SK-N-SH treated with all-trans-retinoic acid at 6 μM for 48 hours (cell line): ENCODE results near the gene CAMK2B.

Experiments used
- ATAC-seq: fragments of 200-7000 bp; cut with Tn5 transposase; 3 replicates; pipeline ENCODE4 v1.9.1; 2020; ENCODE audit warnings: mild to moderate bottlenecking, moderate library complexity
- ARNTL ChIP-seq: fragments of 450-650 bp; formaldehyde crosslinking; IDR thresholded peaks from 2 replicates; pipeline ENCODE4 v1.5.0; 2020; ENCODE audit warnings: low read depth, mild to moderate bottlenecking, moderate library complexity, borderline replicate concordance
- BACH2 ChIP-seq: fragments of 250-450 bp; sonication (Bioruptor Pico); IDR thresholded peaks from 2 replicates; pipeline ENCODE4 v1.9.0; 2021; ENCODE audit warnings: mild to moderate bottlenecking, borderline replicate concordance
- CREB5 ChIP-seq: fragments of 250-450 bp; sonication (Bioruptor Pico); IDR thresholded peaks from 2 replicates; pipeline ENCODE4 v1.5.1; 2020; ENCODE audit warnings: low read depth, mild to moderate bottlenecking, moderate library complexity
- CSDC2 ChIP-seq: fragments of 250-450 bp; sonication (Bioruptor Pico); IDR thresholded peaks from 2 replicates; pipeline ENCODE4 v1.5.0; 2020; ENCODE audit warnings: mild to moderate bottlenecking, moderate library complexity
- CSRNP3 ChIP-seq: fragments of 250-450 bp; sonication (Bioruptor Pico); IDR thresholded peaks from 2 replicates; pipeline ENCODE4 v1.5.1; 2021; ENCODE audit warnings: mild to moderate bottlenecking, moderate library complexity
- ESRRG ChIP-seq: fragments of 250-450 bp; sonication (Bioruptor Pico); IDR thresholded peaks from 2 replicates; pipeline ENCODE4 v1.6.1; 2021; ENCODE audit warnings: mild to moderate bottlenecking
- ISL1 ChIP-seq: fragments of 250-450 bp; sonication (Bioruptor Pico); IDR thresholded peaks from 2 replicates; pipeline ENCODE4 v2.1.2; 2022; ENCODE audit warnings: mild to moderate bottlenecking, moderate library complexity
- OSR1 ChIP-seq: fragments of 250-450 bp; sonication (Bioruptor Pico); IDR thresholded peaks from 2 replicates; pipeline ENCODE4 v1.8.0; 2022; ENCODE audit warnings: moderate library complexity, mild to moderate bottlenecking, inconsistent platforms
- PATZ1 ChIP-seq: fragments of 250-450 bp; sonication (Bioruptor Pico); IDR thresholded peaks from 2 replicates; pipeline ENCODE4 v1.8.0; 2020; ENCODE audit warnings: mild to moderate bottlenecking, moderate library complexity, borderline replicate concordance
- POU6F1 ChIP-seq: fragments of 250-450 bp; sonication (Bioruptor Pico); IDR thresholded peaks from 2 replicates; pipeline ENCODE4 v1.8.0; 2021; ENCODE audit warnings: low read depth, mild to moderate bottlenecking, moderate library complexity, borderline replicate concordance
- PPARA ChIP-seq: fragments of 250-450 bp; sonication (Bioruptor Pico); IDR thresholded peaks from 2 replicates; pipeline ENCODE4 v1.5.0; 2020; ENCODE audit warnings: mild to moderate bottlenecking, borderline replicate concordance
- SNAI2 ChIP-seq: fragments of 250-450 bp; sonication (Bioruptor Pico); IDR thresholded peaks from 2 replicates; pipeline ENCODE4 v1.5.0; 2020; ENCODE audit warnings: mild to moderate bottlenecking, moderate library complexity
- TCF4 ChIP-seq: fragments of 250-450 bp; sonication (Bioruptor Pico); IDR thresholded peaks from 2 replicates; pipeline ENCODE4 v1.8.0; 2021; ENCODE audit warnings: mild to moderate bottlenecking, moderate library complexity, borderline replicate concordance
- TOX ChIP-seq: fragments of 250-450 bp; sonication (Bioruptor Pico); IDR thresholded peaks from 2 replicates; pipeline ENCODE4 v1.8.0; 2021; ENCODE audit warnings: mild to moderate bottlenecking, moderate library complexity, borderline replicate concordance
- TSHZ2 ChIP-seq: fragments of 250-450 bp; sonication (Bioruptor Pico); IDR thresholded peaks from 2 replicates; pipeline ENCODE4 v1.5.0; 2020; ENCODE audit warnings: mild to moderate bottlenecking, moderate library complexity
- ZC3H10 ChIP-seq: fragments of 250-450 bp; sonication (Bioruptor Pico); IDR thresholded peaks from 2 replicates; pipeline ENCODE4 v1.5.1; 2021; ENCODE audit warnings: mild to moderate bottlenecking, moderate library complexity
- ZFP3 ChIP-seq: fragments of 250-450 bp; sonication (Bioruptor Pico); IDR thresholded peaks from 2 replicates; pipeline ENCODE4 v1.5.0; 2020; ENCODE audit warnings: mild to moderate bottlenecking, moderate library complexity
- ZFP30 ChIP-seq: fragments of 450-650 bp; formaldehyde crosslinking; IDR thresholded peaks from 2 replicates; pipeline ENCODE4 v1.5.0; 2022; ENCODE audit warnings: mild to moderate bottlenecking, moderate library complexity
- ZNF70 ChIP-seq: fragments of 450-650 bp; formaldehyde crosslinking; IDR thresholded peaks from 2 replicates; pipeline ENCODE4 v1.5.0; 2020; ENCODE audit warnings: mild to moderate bottlenecking, moderate library complexity
- ZNF8 ChIP-seq: fragments of 450-650 bp; formaldehyde crosslinking; IDR thresholded peaks from 2 replicates; pipeline ENCODE4 v1.5.0; 2020; ENCODE audit warnings: mild to moderate bottlenecking, moderate library complexity

The CAMK2B gene

GRCh38 chr7:44320141-44320540, 5.3 kb downstream of the CAMK2B start:
- ATAC-seq = no peak
- TF ChIP-seq CSDC2 (CRISPR knock-in tag) = no peak
- TF ChIP-seq OSR1 (CRISPR knock-in tag) = no peak
- no peak for TF ChIP-seq PPARA (CRISPR knock-in tag)
- TF ChIP-seq ESRRG (CRISPR knock-in tag) = no peak
- TF ChIP-seq TOX (CRISPR knock-in tag) = no peak
- no peak for TF ChIP-seq PATZ1 (CRISPR knock-in tag)
- no peak for TF ChIP-seq CREB5 (CRISPR knock-in tag)
- no peak for TF ChIP-seq TCF4 (CRISPR knock-in tag)
- TF ChIP-seq SNAI2 = no peak
- no peak for TF ChIP-seq BACH2 (CRISPR knock-in tag)
- TF ChIP-seq ZNF8 (CRISPR knock-in tag) = no peak
- no peak for TF ChIP-seq CSRNP3 (CRISPR knock-in tag)
- TF ChIP-seq ZC3H10 (CRISPR knock-in tag) = no peak
- TF ChIP-seq ZFP30 (CRISPR knock-in tag) = no peak
- TF ChIP-seq TSHZ2 = no peak
- TF ChIP-seq ZNF70 (CRISPR knock-in tag) = no peak

- TF ChIP-seq OSR1 (CRISPR knock-in tag) (no peak), CSRNP3 (CRISPR knock-in tag) (no peak)
- no peak for ATAC-seq
These were observed 7.1 kb downstream of the CAMK2B start for GRCh38 chr7:44318332-44318731.

- TF ChIP-seq ZFP30 (CRISPR knock-in tag) (no peak), TSHZ2 (no peak), POU6F1 (CRISPR knock-in tag) (no peak), ESRRG (CRISPR knock-in tag) (no peak), ZFP3 (CRISPR knock-in tag) (no peak), TOX (CRISPR knock-in tag) (no peak), CREB5 (CRISPR knock-in tag) (no peak), SNAI2 (no peak), ISL1 (no peak), ZC3H10 (CRISPR knock-in tag) (no peak), ARNTL (CRISPR knock-in tag) (no peak), PPARA (CRISPR knock-in tag) (no peak)
- no peak for ATAC-seq
These were observed 10.0 kb downstream of the CAMK2B start for GRCh38 chr7:44315301-44315903.
